ENCODE results near the gene PIWIL4. TPM values are rescaled to one million over a fixed set of nuclear protein-coding genes. Genes with fewer than 3 reads are reported as not detected.

Gene PIWIL4
- polyA plus RNA-seq, 1 donor from 2014 or later = 1.3 TPM

DNA sequence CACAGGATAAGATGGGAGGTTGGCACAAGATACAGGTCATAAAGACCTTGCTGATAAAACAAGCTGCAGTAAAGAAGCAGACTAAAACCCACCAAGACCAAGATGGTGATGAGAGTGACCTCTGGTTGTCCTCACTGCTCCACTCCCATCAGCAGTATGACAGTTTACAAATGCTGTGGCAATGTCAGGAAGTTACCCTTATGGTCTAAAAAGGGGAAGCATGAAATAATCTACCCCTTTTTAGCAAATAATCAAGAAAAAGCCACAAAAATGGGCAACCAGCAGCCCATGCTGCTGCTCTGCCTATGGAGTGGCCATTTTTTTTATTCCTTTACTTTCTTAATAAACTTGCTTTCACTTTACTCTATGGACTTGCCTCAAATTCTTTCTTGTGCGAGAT, 8.7 kb upstream of the PIWIL4 start:
- Histone ChIP-seq H3K9me3 (ENCODE audit: low read length) (no peaks in the 10 kb centered on the region), H3F3A (ENCODE audit: insufficient read depth, low read length, poor library complexity, severe bottlenecking) (no peaks in the 10 kb centered on the region), H4K20me1 (ENCODE audit: insufficient read depth) (no peaks in the 10 kb centered on the region), H3K79me2 (replicated peaks; ENCODE audit: insufficient read depth, low read length) (no peaks in the 10 kb centered on the region), H3K9me2 (ENCODE audit: insufficient read depth, low read length) (no peaks in the 10 kb centered on the region), H3K4me3 (ENCODE audit: low read length) (no peak overlapping the region), H2AFZ (ENCODE audit: low read depth, low read length) (no peak overlapping the region), H3K9ac (ENCODE audit: low read length) (no peak overlapping the region), H3K4me2 (ENCODE audit: low read length) (no peak overlapping the region), H3K36me3 (ENCODE audit: insufficient read depth, low read length) (no peaks in the 10 kb centered on the region), H3K27me3 (ENCODE audit: insufficient read depth, low read depth, low read length) (no peaks in the 10 kb centered on the region), H3K27ac (ENCODE audit: low read length) (no peak overlapping the region)
- no peak for TF ChIP-seq EP300 (conservative IDR thresholded peaks at IDR 0.05; ENCODE audit: poor library complexity, severe bottlenecking)
- no peak for TF ChIP-seq SMC3 (conservative IDR thresholded peaks at IDR 0.05; ENCODE audit: poor library complexity)
- TF ChIP-seq POLR2AphosphoS5 (IDR thresholded peaks at IDR 0.05) = no peak
- no peak for TF ChIP-seq RAD21 (conservative IDR thresholded peaks at IDR 0.05)
- TF ChIP-seq EZH2 (IDR thresholded peaks at IDR 0.05; ENCODE audit: borderline replicate concordance, insufficient read depth, low read length, poor library complexity, severe bottlenecking) = no peak
- TF ChIP-seq CTCF (IDR thresholded peaks at IDR 0.05; ENCODE audit: poor library complexity, severe bottlenecking) = no peak
- TF ChIP-seq, protein P1, sequence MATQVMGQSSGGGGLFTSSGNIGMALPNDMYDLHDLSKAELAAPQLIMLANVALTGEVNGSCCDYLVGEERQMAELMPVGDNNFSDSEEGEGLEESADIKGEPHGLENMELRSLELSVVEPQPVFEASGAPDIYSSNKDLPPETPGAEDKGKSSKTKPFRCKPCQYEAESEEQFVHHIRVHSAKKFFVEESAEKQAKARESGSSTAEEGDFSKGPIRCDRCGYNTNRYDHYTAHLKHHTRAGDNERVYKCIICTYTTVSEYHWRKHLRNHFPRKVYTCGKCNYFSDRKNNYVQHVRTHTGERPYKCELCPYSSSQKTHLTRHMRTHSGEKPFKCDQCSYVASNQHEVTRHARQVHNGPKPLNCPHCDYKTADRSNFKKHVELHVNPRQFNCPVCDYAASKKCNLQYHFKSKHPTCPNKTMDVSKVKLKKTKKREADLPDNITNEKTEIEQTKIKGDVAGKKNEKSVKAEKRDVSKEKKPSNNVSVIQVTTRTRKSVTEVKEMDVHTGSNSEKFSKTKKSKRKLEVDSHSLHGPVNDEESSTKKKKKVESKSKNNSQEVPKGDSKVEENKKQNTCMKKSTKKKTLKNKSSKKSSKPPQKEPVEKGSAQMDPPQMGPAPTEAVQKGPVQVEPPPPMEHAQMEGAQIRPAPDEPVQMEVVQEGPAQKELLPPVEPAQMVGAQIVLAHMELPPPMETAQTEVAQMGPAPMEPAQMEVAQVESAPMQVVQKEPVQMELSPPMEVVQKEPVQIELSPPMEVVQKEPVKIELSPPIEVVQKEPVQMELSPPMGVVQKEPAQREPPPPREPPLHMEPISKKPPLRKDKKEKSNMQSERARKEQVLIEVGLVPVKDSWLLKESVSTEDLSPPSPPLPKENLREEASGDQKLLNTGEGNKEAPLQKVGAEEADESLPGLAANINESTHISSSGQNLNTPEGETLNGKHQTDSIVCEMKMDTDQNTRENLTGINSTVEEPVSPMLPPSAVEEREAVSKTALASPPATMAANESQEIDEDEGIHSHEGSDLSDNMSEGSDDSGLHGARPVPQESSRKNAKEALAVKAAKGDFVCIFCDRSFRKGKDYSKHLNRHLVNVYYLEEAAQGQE (IDR thresholded peaks at IDR 0.05; ENCODE audit: borderline replicate concordance) = no peak
- no peak for TF ChIP-seq MXI1 (conservative IDR thresholded peaks at IDR 0.05; ENCODE audit: poor library complexity, severe bottlenecking)
- no peak for TF ChIP-seq TAF1 (IDR thresholded peaks at IDR 0.05; ENCODE audit: low read depth)

DNA sequence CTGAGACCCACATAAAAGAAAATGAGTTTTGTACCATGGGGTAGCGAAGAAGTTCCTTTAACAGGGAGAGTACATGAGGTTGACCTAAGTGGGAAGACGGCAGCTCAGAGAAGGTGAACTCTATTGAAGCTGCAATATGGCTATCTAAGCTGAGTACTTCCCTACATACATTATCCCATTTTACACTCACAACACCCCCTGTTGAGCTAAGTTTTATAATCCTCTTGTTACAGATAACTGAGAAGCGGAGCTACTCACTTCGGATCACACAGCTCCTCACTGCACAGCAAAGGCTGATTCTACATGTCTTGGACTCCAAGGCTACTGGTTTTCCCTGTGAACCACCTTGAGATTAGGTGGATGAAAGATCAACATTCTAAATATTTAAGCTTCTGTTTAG, 8.2 kb upstream of the PIWIL4 start:
- no peak overlapping the region for H3K4me2 ChIP-seq (ENCODE audit: low read length)
- H3K9me2 ChIP-seq (ENCODE audit: insufficient read depth, low read length) = no peaks in the 10 kb centered on the region
- no peak overlapping the region for H3K4me3 ChIP-seq (ENCODE audit: low read length)
- no peaks in the 10 kb centered on the region for H3F3A ChIP-seq (ENCODE audit: insufficient read depth, low read length, poor library complexity, severe bottlenecking)
- no peaks in the 10 kb centered on the region for H3K36me3 ChIP-seq (ENCODE audit: insufficient read depth, low read length)
- TF ChIP-seq RAD21 (conservative IDR thresholded peaks at IDR 0.05) (no peak), EZH2 (IDR thresholded peaks at IDR 0.05; ENCODE audit: borderline replicate concordance, insufficient read depth, low read length, poor library complexity, severe bottlenecking) (no peak), SMC3 (conservative IDR thresholded peaks at IDR 0.05; ENCODE audit: poor library complexity) (no peak), CTCF (IDR thresholded peaks at IDR 0.05; ENCODE audit: poor library complexity, severe bottlenecking) (no peak), POLR2AphosphoS5 (IDR thresholded peaks at IDR 0.05) (no peak), MXI1 (conservative IDR thresholded peaks at IDR 0.05; ENCODE audit: poor library complexity, severe bottlenecking) (no peak), EP300 (conservative IDR thresholded peaks at IDR 0.05; ENCODE audit: poor library complexity, severe bottlenecking) (no peak), TAF1 (IDR thresholded peaks at IDR 0.05; ENCODE audit: low read depth) (no peak)
- TF ChIP-seq, protein P1 (IDR thresholded peaks at IDR 0.05; ENCODE audit: borderline replicate concordance) = no peak
- no peaks in the 10 kb centered on the region for H3K9me3 ChIP-seq (ENCODE audit: low read length)
- H3K79me2 ChIP-seq (replicated peaks; ENCODE audit: insufficient read depth, low read length) = no peaks in the 10 kb centered on the region
- no peaks in the 10 kb centered on the region for H3K27me3 ChIP-seq (ENCODE audit: insufficient read depth, low read depth, low read length)
- H3K27ac ChIP-seq (ENCODE audit: low read length) = no peak overlapping the region
- no peak overlapping the region for H2AFZ ChIP-seq (ENCODE audit: low read depth, low read length)
- no peak overlapping the region for H3K9ac ChIP-seq (ENCODE audit: low read length)
- no peaks in the 10 kb centered on the region for H4K20me1 ChIP-seq (ENCODE audit: insufficient read depth)
